Right atrium auricular region (tissue), 2 donors: ENCODE results near the gene GPHA2. TPM values are rescaled to one million over a fixed set of nuclear protein-coding genes. Genes with fewer than 3 reads are reported as not detected.

Source experiments
- DNase-seq: peaks from one replicate; pipeline ENCODE4 v3.0.0-alpha.2; 2019; ENCODE audit warnings: low spot score
- H3K27ac ChIP-seq, 2 donors: fragments of 200-600 bp; sonication (generic); 1 replicate in 1 of 2; 2 replicates in 1 of 2; pipeline ENCODE4 v1.5.1; 2016 to 2019
- H3K27me3 ChIP-seq, 2 donors: fragments of 200-600 bp; sonication (generic); one replicate each; pipeline versions ENCODE4 v1.5.1 to v1.6.0; 2017 to 2019
- H3K36me3 ChIP-seq: fragments of 200-600 bp; sonication (generic); one replicate; pipeline ENCODE4 v1.5.1; 2016
- H3K4me1 ChIP-seq, 2 donors: fragments of 200-600 bp; sonication (generic); one replicate each; pipeline versions ENCODE4 v1.5.1 to v1.6.0; 2017 to 2019
- H3K4me3 ChIP-seq, 2 donors: fragments of 200-600 bp; sonication (generic); 1 replicate in 1 of 2; 2 replicates in 1 of 2; pipeline ENCODE4 v1.5.1; 2017 to 2019; ENCODE audit warnings: mild to moderate bottlenecking in 1 of 2, moderate library complexity in 1 of 2
- H3K9me3 ChIP-seq, 2 donors: fragments of 200-600 bp; sonication (generic); one replicate each; pipeline ENCODE4 v1.5.1; 2019
- total RNA-seq, 2 donors: library from RNA; depleted of rRNA; stranded (reverse); fragments of >200 nt; gene quantifications; one replicate each; pipeline ENCODE4 v1.1.0, GENCODE V29; 2016
- TF ChIP-seq, protein P1 (sequence below), 2 donors: fragments of 200-600 bp; sonication (generic); IDR thresholded peaks; one replicate each; pipeline ENCODE4 v1.5.1; 2019; ENCODE audit warnings: antibody characterized with exemption in 2 of 2

Gene GPHA2
- total RNA-seq, 2 donors from 2014 or later, result not detected

DNA sequence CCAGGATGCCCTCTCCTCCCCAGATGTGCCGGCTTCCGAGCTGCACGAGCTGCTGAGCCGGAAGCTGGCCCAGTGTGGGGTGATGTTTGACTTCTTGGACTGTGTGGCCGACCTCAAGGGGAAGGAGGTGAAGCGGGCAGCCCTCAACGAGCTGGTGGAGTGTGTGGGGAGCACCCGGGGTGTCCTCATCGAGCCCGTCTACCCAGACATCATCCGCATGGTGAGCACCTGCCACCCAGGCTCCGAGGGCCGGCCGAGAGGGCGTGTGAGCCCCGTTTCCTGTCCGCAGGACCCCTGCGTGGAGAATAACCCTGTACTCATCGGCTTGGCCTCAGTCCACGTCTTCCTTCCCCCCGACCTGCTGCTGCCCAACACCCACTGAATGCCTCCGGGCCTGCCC lies 9.0 kb downstream of the GPHA2 start:
- TF ChIP-seq, protein P1, sequence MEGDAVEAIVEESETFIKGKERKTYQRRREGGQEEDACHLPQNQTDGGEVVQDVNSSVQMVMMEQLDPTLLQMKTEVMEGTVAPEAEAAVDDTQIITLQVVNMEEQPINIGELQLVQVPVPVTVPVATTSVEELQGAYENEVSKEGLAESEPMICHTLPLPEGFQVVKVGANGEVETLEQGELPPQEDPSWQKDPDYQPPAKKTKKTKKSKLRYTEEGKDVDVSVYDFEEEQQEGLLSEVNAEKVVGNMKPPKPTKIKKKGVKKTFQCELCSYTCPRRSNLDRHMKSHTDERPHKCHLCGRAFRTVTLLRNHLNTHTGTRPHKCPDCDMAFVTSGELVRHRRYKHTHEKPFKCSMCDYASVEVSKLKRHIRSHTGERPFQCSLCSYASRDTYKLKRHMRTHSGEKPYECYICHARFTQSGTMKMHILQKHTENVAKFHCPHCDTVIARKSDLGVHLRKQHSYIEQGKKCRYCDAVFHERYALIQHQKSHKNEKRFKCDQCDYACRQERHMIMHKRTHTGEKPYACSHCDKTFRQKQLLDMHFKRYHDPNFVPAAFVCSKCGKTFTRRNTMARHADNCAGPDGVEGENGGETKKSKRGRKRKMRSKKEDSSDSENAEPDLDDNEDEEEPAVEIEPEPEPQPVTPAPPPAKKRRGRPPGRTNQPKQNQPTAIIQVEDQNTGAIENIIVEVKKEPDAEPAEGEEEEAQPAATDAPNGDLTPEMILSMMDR (IDR thresholded peaks at IDR 0.05), result no peak
- Histone ChIP-seq H3K9me3 (no peaks in the 10 kb centered on the region), H3K4me1 (peaks cover 0 to 26% of the 10 kb centered on the region in 2 donors), H3K4me3 (no peak overlapping the region), H3K27me3 (no peaks in the 10 kb centered on the region), H3K36me3 (peaks cover 48% of the 10 kb centered on the region), H3K27ac (no peak overlapping the region)
- DNase-seq, result no peak

DNA sequence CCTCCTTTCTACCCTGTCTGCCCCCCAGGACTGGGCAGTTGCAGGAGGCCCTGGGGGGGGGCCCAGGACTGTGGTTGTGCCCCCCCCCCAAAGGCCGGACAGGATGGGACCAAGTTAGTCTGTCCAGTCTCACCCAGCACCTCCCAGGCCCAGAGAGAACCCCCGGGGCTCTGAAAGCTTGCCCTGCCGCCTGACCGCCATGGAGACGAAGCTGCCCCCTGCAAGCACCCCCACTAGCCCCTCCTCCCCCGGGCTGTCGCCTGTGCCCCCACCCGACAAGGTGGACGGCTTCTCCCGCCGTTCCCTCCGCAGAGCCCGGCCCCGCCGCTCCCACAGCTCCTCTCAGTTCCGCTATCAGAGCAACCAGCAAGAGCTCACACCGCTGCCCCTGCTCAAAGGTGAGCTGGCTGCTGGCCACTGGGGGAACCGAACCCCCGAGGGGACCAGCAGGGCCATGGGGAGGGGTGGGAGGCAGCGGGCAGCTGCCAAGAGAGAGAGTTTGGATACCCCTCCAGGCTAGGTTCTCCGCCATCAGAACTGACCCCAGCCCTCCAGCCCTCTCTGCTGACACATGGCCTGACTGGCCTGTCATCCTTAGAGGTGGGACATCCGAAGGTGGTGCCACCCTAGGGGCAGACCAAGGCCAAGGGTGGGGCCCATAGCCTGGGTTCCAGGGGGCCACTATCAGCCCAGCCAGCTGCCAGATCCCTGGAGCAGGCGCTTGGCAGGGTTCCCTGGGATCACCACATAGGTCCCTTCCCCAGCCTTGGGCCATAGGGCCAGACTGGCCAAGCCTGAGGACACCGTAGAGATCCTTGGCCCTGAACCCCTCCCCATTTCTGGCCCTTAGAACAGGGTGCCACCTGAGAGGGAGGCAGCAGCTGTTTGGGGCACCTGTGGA lies 9.9 kb downstream of the GPHA2 start:
- Histone ChIP-seq H3K27me3 (no peaks in the 10 kb centered on the region), H3K27ac (peak overlapping the region in 1 of 2 donors; percentile 98), H3K4me1 (peaks cover 0 to 26% of the 10 kb centered on the region in 2 donors), H3K4me3 (peak overlapping the region; percentile 95 to 96), H3K36me3 (peaks cover 39% of the 10 kb centered on the region), H3K9me3 (no peaks in the 10 kb centered on the region)
- TF ChIP-seq, protein P1 (IDR thresholded peaks at IDR 0.05), result no peak
- no peak for DNase-seq

DNA sequence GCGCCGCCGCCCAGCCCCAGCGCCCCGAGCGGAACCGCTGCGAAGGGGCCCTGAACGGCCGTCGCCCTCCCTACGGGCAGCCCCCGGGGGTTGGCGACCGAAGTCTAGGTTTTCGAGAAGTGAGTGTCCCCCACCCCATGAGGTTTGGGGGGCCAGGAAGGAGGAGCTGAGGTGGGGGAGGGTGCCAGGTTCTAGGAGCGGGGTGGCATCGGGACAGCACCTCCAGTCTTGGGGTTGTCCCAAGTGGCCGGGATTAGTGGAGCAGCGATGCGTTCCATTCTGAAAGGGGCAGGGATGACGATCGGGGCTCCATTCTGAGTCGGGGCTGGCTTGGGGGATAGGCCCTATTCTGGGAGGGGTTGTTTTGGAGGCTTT lies 10.8 kb downstream of the GPHA2 start:
- peak overlapping the region; percentile 95 to 96 for H3K4me3 ChIP-seq
- TF ChIP-seq, protein P1 (IDR thresholded peaks at IDR 0.05), result no peak
- H3K27ac ChIP-seq, result peak overlapping the region; percentile 97 to 98
- peaks cover 0 to 26% of the 10 kb centered on the region in 2 donors for H3K4me1 ChIP-seq
- no peak for DNase-seq
- H3K36me3 ChIP-seq, result peaks cover 30% of the 10 kb centered on the region
- no peaks in the 10 kb centered on the region for H3K27me3 ChIP-seq
- H3K9me3 ChIP-seq, result no peaks in the 10 kb centered on the region

DNA sequence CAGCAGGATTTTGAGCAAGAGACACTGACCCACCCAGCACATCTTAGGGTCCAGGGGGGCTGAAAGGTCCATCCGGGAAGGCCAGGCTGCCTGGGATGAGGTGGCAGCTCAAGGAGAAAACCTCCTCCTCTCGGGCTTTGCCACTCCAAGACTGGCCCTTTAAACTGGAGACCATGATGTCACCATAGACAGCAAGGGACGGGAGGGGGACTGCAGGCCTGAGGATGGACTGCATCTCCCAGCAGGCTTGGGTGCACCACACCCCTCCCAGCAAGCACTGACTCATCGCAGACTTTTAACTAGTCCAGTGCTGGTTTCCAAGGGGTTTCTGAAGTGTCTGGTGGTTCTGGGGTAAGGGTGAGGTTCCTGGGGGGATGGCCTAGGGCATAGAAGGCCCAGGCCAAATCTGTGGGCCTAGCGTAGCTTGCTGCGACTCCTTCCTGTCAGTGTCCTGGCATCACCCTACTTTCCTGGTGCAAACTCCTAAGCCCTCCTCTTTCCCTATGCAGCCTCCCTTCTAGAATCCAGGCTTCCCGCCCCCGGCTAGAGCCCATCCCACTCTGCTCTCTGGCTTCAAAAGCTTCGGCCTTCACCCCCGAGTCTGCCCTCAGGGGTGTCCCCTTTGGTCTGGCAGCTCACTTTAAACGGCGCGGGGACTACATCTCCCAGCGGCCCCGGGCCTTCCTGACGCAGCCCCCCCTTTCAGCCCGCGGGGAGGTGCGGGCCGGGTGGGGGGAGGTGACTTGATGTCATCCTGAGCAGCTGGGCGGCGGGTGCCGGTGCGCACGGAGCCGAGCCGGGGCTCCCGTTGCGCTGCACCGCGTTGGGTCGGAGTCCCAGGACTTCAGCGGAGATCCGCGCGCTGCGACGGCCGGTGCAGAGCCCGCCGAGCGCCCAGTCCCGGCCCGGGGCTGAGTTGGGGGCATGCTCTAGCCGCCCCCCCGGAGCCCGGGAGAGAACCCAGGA lies 11.5 kb downstream of the GPHA2 start, which contains the start of gene PPP2R5B:
Gene PPP2R5B (plus strand): TSS at position 746 of the 966 bp plus-strand sequence. CDS start 1,046 bp downstream, outside the sequence.
- Histone ChIP-seq H3K4me1 (peaks cover 0 to 32% of the 10 kb centered on the region in 2 donors), H3K9me3 (no peaks in the 10 kb centered on the region), H3K27ac (peak within 1 kb of the TSS; percentile 97 to 98), H3K36me3 (peaks cover 23% of the 10 kb centered on the region), H3K4me3 (peak within 1 kb of the TSS; percentile 95 to 96), H3K27me3 (no peaks in the 10 kb centered on the region)
- DNase-seq, result peak; percentile 96
- TF ChIP-seq, protein P1 (IDR thresholded peaks at IDR 0.05), result no peak

DNA sequence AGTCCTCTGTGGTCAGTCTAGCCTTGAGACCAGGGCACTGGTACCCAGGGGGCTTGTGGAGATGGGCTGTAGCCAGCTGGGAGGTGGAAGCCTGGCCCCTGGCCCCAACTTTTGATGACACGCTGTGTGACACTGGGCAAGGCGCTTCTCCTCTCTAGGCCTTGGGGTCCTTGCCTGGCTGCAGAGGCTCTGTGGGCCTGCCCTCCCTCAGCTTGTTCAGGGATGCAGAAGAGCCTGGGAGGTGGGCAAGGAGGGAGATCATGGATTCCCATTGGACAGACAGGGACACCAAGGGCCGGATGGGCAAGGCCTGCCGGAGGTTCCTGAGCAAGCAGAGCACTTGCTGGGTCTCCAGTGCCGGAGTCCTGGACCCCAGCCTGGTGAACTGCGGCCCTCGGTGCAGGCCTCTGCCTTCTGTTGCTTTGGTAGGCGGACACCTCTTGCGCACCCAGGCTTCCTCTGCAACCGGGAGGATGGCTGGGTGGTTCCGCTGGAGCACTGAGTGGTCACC lies 12.5 kb downstream of the GPHA2 start:
- peaks cover 0 to 39% of the 10 kb centered on the region in 2 donors for H3K4me1 ChIP-seq
- H3K9me3 ChIP-seq, result no peaks in the 10 kb centered on the region
- H3K4me3 ChIP-seq, result peak overlapping the region in 1 of 2 donors; percentile 96
- H3K36me3 ChIP-seq, result peaks cover 13% of the 10 kb centered on the region
- TF ChIP-seq, protein P1 (IDR thresholded peaks at IDR 0.05), result no peak
- no peaks in the 10 kb centered on the region for H3K27me3 ChIP-seq
- no peak for DNase-seq
- H3K27ac ChIP-seq, result peak overlapping the region; percentile 97 to 98
